Measurements from ENCODE around the gene CACNA1E.
"Not testable (repeated sequence)": the region's sequence is repeated elsewhere in the genome, so short reads cannot be mapped to it uniquely, and the experiment has no call there.

CACNA1E gene

DNA sequence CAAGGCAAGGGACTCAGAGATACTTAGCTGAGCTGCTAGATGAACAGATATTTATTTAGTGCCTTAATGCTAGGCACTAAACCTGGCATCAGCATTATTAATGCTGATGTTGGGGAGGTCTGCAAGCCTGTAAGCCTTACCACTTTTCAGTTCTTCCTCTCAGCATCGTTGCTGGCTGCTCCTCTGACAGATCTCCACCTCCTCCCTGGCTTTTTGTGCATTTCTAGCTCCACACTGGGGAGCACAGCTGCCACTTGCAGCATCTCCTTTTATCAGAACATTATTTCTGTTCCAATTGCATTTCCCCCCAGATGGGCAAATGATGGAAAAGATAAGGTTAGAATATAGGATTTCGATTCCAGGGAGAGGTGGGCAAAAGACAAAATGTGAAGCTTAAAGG is 34.8 kb downstream of the CACNA1E start:
- DNase-seq, result no peak

DNA sequence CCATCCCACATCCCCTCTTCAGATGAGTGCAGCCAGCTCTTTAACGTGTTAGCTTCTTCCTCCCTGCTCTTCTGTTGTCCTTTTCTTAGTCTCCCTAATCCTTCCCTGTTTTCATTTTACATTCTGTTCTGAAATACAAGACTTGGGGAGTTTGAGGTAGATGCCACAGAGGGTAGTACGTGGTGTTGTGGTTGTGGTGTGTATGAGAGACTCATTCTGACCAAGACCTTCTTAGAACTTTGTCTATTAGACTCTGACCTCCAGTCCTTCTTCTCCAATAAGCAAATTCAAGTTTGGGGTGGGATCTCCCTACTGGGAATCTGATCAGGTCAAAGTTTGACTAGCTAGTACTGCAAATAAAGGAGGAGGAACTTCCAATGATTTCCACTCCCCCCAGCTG is 39.5 kb downstream of the CACNA1E start:
- no peak for DNase-seq

DNA sequence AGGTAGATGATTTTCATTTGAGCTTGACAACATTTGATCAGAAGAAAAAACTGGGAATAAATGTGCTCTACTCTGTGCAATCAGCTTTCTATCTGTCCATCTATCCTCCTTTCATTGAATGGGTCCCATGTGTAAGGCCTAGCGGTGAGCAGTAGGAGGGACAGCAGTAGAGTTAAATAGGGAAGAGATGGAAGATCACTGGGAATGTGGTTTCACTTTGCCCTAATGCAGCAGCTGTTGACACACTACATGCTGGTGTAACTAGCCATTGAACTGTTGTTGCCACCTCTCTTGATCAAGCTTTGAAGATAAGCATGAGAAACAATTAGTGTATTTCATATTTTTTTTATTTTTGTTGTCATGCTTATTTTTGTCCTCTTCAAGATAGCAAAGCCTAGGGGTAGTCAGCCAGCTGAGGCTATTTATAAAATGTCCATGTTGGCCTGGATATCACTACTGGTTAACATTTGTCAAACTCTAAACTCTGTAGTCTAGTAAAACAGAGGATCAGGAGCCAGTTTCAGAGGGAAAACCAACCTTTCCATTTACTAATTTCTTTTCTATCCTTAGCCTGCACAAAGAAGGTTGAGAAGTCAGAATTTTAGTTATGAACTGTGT is 41.9 kb downstream of the CACNA1E start:
- DNase-seq, result no peak

DNA sequence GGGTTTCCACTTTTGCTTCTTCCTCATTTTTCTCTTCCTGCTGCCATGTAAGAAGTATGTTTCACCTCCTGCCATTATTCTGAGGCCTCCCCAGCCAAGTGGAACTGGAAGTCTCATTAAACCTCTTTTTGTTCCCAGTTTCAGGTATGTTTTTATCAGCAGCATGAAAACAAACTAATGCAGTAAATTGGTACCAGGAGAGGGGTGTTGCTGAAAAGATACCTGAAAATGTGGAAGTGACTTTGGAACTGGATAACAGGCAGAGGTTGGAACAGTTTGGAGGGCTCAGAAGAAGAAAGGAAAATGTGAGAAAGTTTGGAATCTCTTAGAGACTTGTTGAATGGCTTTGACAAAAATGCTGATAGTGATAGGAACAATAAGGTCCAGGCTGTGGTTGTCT is 44.9 kb downstream of the CACNA1E start:
- not testable (repeated sequence) for DNase-seq

DNA sequence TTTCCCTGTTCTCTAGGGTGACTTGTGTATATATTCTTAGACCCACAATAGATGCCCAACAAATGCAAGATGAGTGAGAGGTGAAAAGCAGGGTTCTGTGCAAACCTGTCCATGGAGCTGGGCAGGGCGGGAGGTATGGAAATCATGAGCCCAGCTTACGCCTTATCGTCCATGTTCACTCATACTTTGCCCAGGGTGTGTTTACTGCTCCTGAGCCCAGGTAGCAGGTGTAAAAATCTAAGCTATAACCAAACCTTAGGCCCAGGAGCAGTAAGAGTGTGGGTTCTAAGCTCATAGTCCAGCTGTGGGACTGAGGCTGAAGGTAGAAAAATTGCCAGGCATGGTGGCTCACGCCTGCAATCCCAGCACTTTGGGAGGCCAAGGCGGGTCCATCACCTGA is 48.1 kb downstream of the CACNA1E start:
- no peak for DNase-seq

DNA sequence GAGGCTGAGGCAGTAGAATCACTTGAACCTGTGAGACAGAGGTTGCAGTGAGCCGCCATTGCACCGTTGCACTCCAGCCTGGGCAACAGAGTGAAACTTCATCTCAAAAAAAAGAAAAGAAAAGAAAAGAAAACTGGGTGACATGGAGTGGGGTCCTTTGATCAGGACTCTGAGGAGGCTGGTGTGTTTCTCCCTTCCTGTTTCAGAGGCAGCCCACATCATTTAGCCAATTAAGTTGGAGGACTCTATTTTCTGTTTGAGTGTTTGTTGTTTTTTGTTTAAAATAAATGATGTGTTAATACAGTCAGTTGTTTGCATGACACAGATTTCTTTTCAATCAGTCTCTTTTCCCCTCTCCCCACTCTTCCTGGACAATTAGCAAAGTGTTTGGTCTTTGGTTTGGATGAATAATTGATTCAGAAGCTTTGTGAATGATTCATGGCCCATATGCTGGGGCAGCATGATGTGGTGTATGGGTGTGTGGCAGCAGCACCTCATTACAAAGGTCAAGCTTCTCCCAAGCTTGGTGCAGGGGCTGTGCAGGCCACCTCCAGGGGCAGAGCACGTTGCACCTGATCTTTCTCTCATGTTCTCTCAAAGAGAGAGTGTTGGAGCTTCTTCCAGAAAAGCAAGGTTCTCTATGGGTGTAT is 48.8 kb downstream of the CACNA1E start:
- DNase-seq, result no peak

DNA sequence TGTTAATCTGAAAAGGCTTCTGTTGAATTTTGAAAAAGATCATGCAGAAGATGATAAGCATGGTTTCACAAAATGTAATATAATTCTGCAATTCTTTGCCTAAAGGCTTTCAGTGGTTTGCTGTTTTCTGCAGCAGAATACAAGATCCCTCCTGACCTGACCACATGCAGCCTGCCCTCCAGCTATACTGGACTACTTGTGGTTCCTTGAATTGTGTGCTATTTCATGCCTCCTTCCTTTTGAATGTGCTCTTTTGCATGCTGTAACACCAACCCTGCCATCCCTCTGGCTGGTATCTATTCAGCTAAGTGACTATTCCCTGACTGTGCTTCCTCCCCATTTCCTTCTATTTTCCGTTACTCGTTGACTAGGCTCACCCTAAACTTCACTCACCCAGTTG is 55.5 kb downstream of the CACNA1E start:
- DNase-seq, result no peak

DNA sequence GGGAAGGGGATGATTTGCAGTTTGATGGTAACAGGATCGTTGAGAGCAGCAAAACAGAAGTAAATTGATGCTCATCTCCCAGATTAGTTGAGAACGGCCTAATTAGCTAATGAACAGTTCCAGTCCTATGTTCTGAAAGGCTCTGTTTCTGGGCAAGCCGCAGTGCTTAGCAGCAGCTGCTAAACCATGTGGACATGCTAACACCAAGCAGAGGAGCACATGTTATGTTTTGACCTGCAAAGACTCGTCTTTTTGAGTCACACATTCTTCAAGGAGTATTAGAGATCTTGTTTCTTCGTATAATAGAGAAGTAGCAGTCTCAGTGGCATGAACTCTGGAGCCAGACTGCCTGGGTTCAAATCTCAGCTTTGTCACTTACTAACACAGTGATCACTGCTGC is 58.1 kb downstream of the CACNA1E start:
- DNase-seq, result no peak

DNA sequence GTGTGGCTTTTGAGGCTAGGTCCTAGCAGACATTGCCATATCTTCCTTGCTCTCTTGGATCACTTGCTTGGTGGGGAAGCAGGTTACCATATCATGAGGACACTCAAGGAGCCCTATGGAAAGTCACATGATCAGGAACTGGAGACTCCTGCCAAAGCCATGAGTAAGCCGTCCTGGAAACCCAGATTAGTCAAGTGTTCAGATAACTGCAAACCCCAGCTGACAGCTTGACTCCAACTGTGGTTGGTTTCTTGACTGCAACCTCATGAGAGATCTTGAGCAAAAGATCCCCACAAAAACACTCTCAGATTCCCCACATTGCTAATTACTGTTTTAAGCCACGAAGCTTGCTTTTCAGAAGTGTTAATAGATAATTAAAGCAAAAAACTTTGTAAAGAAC is 58.6 kb downstream of the CACNA1E start:
- no peak for DNase-seq

DNA sequence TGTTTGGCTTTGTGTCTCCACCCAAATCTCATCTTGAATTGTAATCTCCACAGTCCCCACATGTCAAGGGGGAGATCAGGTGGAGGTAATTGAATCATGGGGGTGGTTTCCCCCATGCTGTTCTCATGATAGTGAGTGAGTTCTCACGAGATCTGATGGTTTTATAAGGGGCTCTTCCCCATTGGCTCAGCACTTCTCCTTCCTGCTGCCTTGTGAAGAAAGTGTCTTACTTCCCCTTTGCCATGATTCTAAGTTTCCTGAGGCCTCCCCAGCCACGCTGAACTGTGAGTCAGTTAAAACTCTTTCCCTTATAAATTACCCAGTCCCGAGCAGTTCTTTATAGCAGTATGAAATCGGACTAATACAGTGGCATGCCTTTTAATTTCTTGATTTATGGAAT is 59.1 kb downstream of the CACNA1E start:
- DNase-seq, result not testable (repeated sequence)

DNA sequence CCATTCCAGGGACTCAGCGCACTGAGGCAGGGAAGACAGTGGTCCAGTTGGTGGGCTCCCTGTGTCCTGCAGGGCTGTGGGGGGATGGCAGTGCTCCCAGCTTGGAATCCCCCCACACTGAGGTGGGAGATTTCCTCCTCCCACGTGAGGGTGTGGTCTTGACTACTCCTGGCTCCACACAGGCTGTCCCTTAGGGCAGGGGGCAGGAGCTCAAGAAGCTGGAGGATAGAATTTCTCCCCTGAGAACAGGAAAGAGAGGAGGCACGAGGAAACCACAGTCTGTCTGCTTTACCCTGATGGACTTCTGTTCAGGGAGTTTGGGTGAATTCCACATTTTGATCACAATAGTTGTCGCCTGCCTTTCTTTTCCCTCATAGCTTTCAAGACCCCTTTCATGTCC is 62.1 kb downstream of the CACNA1E start:
- DNase-seq, result no peak

DNA sequence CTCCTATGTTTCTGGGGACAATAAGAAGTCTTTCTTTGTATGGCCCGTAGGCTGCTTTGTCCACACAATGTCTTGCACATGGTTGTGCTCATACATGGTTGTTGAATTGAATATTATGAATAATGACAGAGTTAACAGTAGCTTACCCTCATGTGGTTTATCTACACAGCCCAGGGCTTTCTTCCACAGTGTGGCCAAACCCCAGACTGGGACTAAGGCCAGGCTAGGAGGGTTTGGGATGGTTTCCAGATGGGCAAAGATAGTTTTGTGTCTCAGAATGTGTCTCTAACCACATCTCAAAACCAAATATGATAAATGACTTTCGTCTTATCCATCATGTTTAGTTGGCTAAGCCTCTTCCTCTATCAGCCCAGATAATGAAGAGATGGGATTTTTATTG is 65.2 kb downstream of the CACNA1E start:
- DNase-seq, result no peak

DNA sequence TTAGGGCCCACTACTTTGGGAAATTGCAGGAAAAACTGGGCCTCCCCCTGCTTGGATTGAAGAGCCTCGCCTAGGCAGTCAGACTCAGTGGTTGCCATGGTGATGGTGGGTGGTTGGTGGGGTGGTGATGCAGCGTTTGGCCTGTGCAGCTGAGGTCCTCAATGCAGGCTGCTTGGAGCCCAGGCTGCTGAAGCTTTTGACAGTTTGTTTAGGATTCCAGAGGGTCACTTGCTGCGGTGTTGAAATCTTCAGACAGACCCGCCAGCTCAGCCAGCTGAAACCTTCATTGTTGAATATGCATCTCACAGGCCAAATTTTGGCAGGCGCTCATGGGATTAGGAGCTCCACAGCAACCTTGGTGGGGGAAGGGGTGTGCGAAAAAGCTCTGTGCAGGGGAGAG is 67.9 kb downstream of the CACNA1E start:
- DNase-seq, result no peak

DNA sequence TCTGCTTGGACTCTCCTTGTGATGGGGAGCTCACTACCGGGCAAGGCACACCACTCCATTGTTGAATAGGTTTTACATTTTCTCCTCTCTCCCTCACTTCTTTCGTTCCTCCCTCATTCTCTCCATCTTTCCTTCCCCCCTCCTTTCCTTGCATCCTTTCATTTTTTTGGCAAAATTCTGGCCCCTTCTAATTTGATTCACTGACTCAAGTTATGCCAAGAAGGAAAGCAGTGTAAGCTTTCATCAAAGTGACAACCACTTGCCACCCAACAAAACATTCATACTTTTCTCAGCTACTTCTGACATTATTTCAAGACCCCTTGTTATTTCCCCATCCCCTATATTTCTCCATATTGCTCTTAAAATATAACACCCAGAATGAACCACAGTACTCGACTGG is 68.4 kb downstream of the CACNA1E start:
- no peak for DNase-seq

DNA sequence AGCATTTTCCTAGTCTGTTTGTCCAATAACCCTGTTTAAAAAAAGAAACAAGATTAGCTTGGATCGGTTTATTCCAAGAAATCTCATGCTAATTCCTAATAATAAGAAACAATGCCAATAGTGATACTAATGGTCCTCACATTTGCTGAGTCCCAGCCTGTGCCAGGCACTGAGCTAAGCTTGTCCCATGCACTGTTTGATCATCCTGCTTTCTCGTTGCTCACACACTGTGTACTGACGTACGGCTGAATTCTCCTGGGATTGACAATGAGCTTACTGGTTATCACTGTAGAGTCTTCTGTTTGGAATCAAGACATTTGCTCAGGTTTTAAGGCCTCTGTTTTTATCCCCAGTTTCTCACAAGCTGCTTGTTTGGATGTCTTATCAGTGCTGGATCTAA is 71.1 kb downstream of the CACNA1E start:
- DNase-seq, result no peak

DNA sequence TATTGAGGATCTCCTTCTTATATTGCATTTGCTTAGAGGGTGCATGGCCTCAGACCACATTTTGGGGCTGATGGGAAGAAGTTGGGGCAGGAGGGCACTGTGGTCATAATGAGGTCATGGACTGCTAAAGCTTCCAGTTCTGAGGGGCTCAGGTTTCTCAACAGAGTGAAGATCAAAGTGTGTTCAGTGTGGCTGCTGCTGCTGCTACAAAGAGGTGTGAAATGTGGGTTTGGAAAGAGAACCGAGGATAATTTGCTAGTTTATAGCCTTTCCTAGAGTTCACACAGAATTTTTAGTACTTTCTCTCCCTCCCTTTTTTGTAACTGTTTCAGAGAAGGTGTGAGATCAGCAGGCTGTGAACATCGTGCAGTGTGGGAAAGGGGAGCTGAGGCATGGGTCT is 73.3 kb downstream of the CACNA1E start:
- no peak for DNase-seq

DNA sequence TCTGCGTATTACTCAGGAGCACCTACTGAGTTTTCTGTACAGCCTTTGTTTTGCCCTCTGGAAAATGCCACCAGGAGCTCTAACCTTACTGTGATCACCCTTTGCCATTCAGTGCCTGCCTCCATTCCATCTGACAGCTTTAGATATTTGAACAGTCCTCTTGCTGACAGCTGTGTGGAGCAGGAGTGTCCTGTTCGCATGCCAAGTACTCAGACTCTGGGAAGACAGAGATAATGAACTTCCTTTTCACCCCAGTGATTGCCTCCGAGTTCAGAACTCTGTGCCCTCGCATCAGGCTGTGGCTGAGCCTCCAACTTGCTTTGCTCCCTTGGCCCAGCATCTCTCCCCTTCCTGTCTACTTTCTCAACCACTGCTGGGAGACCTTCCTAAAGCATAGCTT is 74.0 kb downstream of the CACNA1E start:
- DNase-seq, result no peak

DNA sequence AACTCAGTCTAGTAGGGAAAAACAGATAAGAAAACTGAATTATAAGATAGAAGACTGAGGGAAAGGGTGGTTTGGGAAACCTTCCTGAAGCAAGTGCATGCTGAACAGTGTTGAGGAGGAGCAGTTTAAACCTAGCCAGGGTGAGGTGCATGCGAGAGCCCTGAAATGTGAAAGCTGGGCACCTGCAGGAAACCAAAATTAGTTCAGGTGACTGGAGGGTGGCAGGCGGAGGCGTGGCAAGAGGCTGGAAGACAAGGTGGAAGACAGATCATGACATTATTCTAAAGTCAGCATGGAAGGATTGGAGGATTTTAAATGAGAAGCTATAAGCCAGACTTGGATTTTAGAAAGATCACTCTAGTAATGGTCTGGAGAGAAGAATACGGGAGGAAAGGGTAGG is 75.1 kb downstream of the CACNA1E start:
- no peak for DNase-seq

DNA sequence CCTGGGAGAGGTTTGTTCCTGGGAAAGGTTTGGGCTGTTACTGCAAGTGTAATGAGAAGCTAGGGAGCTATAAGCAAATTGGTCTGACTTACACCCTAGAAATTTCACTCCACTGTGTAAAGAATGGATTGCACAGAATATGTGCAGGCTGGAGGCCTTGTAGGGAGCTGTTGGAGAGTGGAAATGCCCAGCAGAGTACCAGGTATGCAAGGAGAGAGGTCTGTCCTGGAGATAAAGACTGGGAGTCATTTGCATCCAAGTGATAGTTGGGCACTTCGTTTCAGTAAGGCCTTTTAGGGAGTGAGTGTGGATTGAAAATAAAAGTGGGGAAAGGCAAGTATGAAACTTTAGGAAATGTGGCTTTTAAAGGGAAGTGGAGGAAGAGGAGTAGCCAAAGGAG is 75.8 kb downstream of the CACNA1E start:
- no peak for DNase-seq

DNA sequence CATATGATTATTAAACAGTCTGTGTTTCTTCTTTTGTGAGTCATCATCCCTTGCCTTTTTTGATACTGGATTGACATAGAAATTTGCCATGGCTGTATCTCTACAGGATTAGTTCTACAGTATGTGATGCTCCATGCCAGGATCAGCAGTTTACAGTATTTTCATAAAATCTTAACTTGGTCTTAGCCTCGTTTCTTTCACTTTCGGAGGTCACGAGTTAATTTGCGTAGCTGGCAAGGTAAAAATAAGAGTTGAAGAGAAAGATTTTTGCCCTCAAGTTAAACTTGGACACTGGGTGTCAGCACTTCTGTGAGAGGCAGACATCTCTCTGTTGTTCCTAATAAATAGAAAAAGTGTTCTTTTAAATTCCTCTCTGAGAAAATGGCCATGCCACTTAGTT is 79.1 kb downstream of the CACNA1E start:
- DNase-seq, result no peak

DNA sequence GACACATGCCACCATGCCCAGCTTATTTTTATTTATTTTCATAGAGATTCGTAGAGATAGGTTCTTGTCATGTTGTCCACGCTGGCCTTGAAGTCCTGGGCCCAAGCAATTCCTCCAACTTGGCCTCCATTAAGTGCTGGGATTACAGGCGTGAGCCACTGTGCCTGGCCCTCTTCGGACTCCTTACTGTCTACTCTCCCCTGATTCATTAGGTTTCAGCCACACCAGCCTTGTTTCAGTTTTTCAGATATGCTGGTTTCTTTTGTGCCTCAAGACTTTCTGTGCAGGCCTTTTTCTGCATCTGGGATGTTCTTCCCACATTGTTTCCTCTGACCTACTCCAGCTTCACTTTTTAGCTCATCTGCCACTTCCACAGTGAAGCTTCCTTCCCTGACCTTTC is 85.4 kb downstream of the CACNA1E start:
- DNase-seq, result no peak

DNA sequence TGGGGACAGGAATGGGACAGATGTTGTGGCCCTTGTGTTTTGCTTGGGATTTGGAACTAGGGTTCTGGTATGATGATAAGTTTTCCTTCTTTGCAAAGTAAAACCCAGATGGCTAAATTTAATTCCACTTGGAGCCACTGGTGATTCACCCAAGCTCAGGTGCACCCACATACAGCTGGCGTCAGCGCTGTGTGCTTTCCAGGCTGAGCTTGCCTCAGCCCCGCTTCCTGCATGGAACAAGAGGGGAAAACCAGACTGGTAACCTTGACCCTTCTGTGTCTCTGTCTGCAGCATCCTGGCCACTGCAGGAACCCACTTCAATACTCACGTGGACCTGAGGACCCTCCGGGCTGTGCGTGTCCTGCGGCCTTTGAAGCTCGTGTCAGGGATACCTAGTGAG is 94.2 kb downstream of the CACNA1E start:
- no peak for DNase-seq

DNA sequence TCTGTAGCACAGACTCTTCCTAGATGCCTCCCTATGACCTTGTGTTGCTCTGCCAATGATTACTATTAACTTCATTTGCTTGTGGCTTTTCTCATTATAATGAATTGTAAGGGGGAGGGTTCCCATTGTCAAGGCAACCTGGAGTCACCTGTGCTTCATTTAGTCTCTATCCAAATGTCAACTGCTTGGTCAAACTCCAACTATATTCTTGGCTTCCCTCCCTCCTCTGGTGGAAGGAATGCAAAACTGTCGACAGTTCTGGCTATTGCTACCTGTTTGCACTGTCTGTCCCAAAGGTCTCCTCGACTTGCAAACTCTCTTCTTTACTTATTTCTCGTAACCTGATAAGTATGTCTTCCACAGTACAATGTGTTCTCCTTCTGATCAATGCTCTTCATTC is 100.3 kb downstream of the CACNA1E start:
- no peak for DNase-seq

DNA sequence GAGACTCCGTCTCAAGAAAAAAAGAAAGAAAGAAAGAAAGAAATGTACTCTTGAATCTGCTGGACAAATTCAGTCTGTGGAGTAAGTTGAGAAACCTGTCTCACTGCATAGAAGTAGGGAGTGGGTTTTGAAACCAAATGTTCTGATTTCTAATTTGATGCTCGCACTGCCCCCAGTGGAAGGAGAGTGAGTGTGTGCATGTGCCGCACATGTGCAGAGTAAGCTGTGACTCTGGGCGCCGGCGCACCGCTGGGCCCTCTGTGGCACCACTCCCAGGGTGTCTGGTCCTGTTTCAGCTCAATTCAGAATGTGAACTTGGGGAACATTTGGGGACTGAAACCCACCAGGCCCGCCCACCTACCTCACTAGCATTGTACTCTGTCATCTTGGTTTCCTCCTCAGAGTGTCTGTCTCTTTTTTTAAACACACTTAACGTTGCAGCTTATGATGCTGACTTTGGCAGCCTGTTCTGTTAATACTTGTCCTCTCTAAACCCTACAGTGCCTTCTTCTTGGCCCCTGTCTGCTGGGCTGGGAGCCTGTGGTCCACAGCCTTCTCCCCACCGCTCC is 104.6 kb downstream of the CACNA1E start:
- DNase-seq, result no peak

DNA sequence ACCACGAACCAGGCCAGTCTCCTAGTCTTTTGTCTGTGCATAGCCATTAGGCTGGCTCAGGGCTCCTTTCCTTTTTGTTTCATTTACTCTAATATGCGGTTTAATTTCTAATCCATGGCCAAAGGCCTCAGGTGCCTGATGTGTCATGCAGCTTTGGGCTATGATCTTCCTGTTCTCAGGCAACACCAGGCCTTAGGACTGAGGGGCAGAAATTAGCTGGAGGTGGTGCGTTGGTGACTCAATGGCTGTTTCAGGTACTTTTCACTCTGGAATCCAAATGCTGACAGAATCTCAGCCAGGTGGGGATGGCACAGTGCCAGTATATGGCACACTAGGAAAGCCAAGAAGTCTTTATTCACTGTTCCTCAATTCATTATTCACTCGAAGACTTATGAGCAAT is 105.3 kb downstream of the CACNA1E start:
- no peak for DNase-seq
